ENCODE data around the gene PRDX1. TPM values are rescaled to one million over a fixed set of nuclear protein-coding genes. Genes with fewer than 3 reads are reported as not detected.
"Not testable (repeated sequence)": the region's sequence is repeated elsewhere in the genome, so short reads cannot be mapped to it uniquely, and the experiment has no call there.

Gene PRDX1
- total and polyA plus RNA-seq, 7 experiments from 2014 or later: 28.8 to 369 (median 101) TPM

GRCh38 chr1:45488666-45489377, 32.9 kb downstream of the PRDX1 start:
- no peaks in the 10 kb centered on the region for H3K9me3 ChIP-seq (ENCODE audit: control insufficient read depth in 2 of 3, low read length in 3 of 3)
- CTCF ChIA-PET: interaction anchor here (1.0 kb wide), 1 partner anchor 130 kb away, joined by 3 read pairs; no protein-coding TSS in a partner anchor
- peak overlapping the region in 5 of 10 donors; percentile 7 to 42 (median 9) for H3K4me3 Mint-ChIP-seq
- H3K27me3 Mint-ChIP-seq: peaks cover 0 to 4% (median 0%) of the 10 kb centered on the region in 5 donors
- POLR2A ChIA-PET: interaction anchor here (3.1 to 5.5 kb wide), 3 partner anchors 12 to 185 kb away, joined by 13 to 45 read pairs (median 37); partner anchors contain the start of genes CCDC163, MMACHC, MUTYH and TOE1
- DNase-seq (no peak), ATAC-seq (no peak)
- no peak overlapping the region for H3K4me3 ChIP-seq (ENCODE audit: low read length)
- H3K4me1 ChIP-seq (ENCODE audit: control insufficient read depth in 2 of 2, insufficient read depth in 2 of 2, low read length in 2 of 2): peaks cover 9% of the 10 kb centered on the region in 2 donors
- no peaks in the 10 kb centered on the region for H3K27me3 ChIP-seq (ENCODE audit: control insufficient read depth in 2 of 2, insufficient read depth in 2 of 2, low read length in 2 of 2)
- peaks cover 0 to 4% (median 0%) of the 10 kb centered on the region in 5 donors for H3K36me3 Mint-ChIP-seq
- H3K9me3 Mint-ChIP-seq: no peaks in the 10 kb centered on the region
- no peaks in the 10 kb centered on the region for H3K36me3 ChIP-seq (ENCODE audit: control insufficient read depth in 2 of 3, insufficient read depth in 3 of 3, low read length in 3 of 3)
- peaks cover 5 to 15% (median 10%) of the 10 kb centered on the region in 7 donors for H3K4me1 Mint-ChIP-seq
- H3K27ac Mint-ChIP-seq: peak overlapping the region in 3 of 9 donors; percentile 13 to 42 (median 26)
- intact Hi-C loops (cut with micrococcal nuclease): no loop called here
- no peak overlapping the region for H3K27ac ChIP-seq (ENCODE audit: low read depth, low read length)

GRCh38 chr1:45485949-45486348, 35.7 kb downstream of the PRDX1 start:
- H3K27me3 Mint-ChIP-seq: peaks cover 0 to 4% (median 0%) of the 10 kb centered on the region in 5 donors
- H3K27ac Mint-ChIP-seq: no peak overlapping the region
- ATAC-seq: no peak

GRCh38 chr1:45479039-45479748, 42.5 kb downstream of the PRDX1 start:
- POLR2A ChIA-PET: no interaction called here
- Histone ChIP-seq H3K4me3 (ENCODE audit: low read length) (no peak overlapping the region), H3K9me3 (ENCODE audit: control insufficient read depth in 2 of 3, low read length in 3 of 3) (no peaks in the 10 kb centered on the region), H3K4me1 (ENCODE audit: control insufficient read depth in 2 of 2, insufficient read depth in 2 of 2, low read length in 2 of 2) (no peaks in the 10 kb centered on the region), H3K27me3 (ENCODE audit: control insufficient read depth in 2 of 2, insufficient read depth in 2 of 2, low read length in 2 of 2) (no peaks in the 10 kb centered on the region), H3K36me3 (ENCODE audit: control insufficient read depth in 2 of 3, insufficient read depth in 3 of 3, low read length in 3 of 3) (no peaks in the 10 kb centered on the region), H3K27ac (ENCODE audit: low read depth, low read length) (no peak overlapping the region)
- peaks cover 0 to 5% (median 0%) of the 10 kb centered on the region in 7 donors for H3K4me1 Mint-ChIP-seq
- CTCF ChIA-PET: interaction anchor here (0.8 kb wide), 1 partner anchor 14 kb away, joined by 3 read pairs; no protein-coding TSS in a partner anchor
- H3K36me3 Mint-ChIP-seq: peaks cover 0 to 7% (median 0%) of the 10 kb centered on the region in 5 donors
- no peaks in the 10 kb centered on the region for H3K27me3 Mint-ChIP-seq
- no peak overlapping the region for H3K27ac Mint-ChIP-seq
- no peaks in the 10 kb centered on the region for H3K9me3 Mint-ChIP-seq
- intact Hi-C loops (cut with micrococcal nuclease): no loop called here
- H3K4me3 Mint-ChIP-seq: no peak overlapping the region
- DNase-seq: no peak
- ATAC-seq: no peak

More at GRCh38 chr1:45485949-45486348, 35.7 kb downstream of the PRDX1 start:
- DNase-seq: no peak
- Histone ChIP-seq H3K36me3 (ENCODE audit: control insufficient read depth in 2 of 3, insufficient read depth in 3 of 3, low read length in 3 of 3) (no peaks in the 10 kb centered on the region), H3K4me3 (ENCODE audit: low read length) (no peak overlapping the region), H3K27me3 (ENCODE audit: control insufficient read depth in 2 of 2, insufficient read depth in 2 of 2, low read length in 2 of 2) (no peaks in the 10 kb centered on the region), H3K9me3 (ENCODE audit: control insufficient read depth in 2 of 3, low read length in 3 of 3) (no peaks in the 10 kb centered on the region), H3K4me1 (ENCODE audit: control insufficient read depth in 2 of 2, insufficient read depth in 2 of 2, low read length in 2 of 2) (peaks cover 9% of the 10 kb centered on the region in 2 donors), H3K27ac (ENCODE audit: low read depth, low read length) (no peak overlapping the region)
- intact Hi-C loops (cut with micrococcal nuclease): no loop called here
- ChIA-PET POLR2A (no interaction called here), CTCF (no interaction called here)
- Mint-ChIP-seq H3K4me1 (peaks cover 5 to 10% (median 6%) of the 10 kb centered on the region in 7 donors), H3K36me3 (peaks cover 0 to 4% (median 0%) of the 10 kb centered on the region in 5 donors), H3K4me3 (no peak overlapping the region), H3K9me3 (no peaks in the 10 kb centered on the region)

- ChIA-PET CTCF (no interaction called here), POLR2A (no interaction called here)
- Histone ChIP-seq H3K9me3 (ENCODE audit: control insufficient read depth in 2 of 3, low read length in 3 of 3) (no peaks in the 10 kb centered on the region), H3K27ac (ENCODE audit: low read depth, low read length) (no peak overlapping the region), H3K36me3 (ENCODE audit: control insufficient read depth in 2 of 3, insufficient read depth in 3 of 3, low read length in 3 of 3) (no peaks in the 10 kb centered on the region), H3K4me3 (ENCODE audit: low read length) (no peak overlapping the region), H3K27me3 (ENCODE audit: control insufficient read depth in 2 of 2, insufficient read depth in 2 of 2, low read length in 2 of 2) (no peaks in the 10 kb centered on the region), H3K4me1 (ENCODE audit: control insufficient read depth in 2 of 2, insufficient read depth in 2 of 2, low read length in 2 of 2) (no peaks in the 10 kb centered on the region)
- intact Hi-C loops (cut with micrococcal nuclease): no loop called here
- H3K27ac Mint-ChIP-seq: no peak overlapping the region
- peaks cover 0 to 5% (median 0%) of the 10 kb centered on the region in 7 donors for H3K4me1 Mint-ChIP-seq
- DNase-seq (no peak), ATAC-seq (no peak)
- peaks cover 0 to 7% (median 0%) of the 10 kb centered on the region in 5 donors for H3K36me3 Mint-ChIP-seq
- no peaks in the 10 kb centered on the region for H3K27me3 Mint-ChIP-seq
- no peak overlapping the region for H3K4me3 Mint-ChIP-seq
- H3K9me3 Mint-ChIP-seq: no peaks in the 10 kb centered on the region
Measured at GRCh38 chr1:45478121-45478814, 43.4 kb downstream of the PRDX1 start.

GRCh38 chr1:45477646-45478045, 44.0 kb downstream of the PRDX1 start:
- Histone ChIP-seq H3K27me3 (ENCODE audit: control insufficient read depth in 2 of 2, insufficient read depth in 2 of 2, low read length in 2 of 2) (no peaks in the 10 kb centered on the region), H3K27ac (ENCODE audit: low read depth, low read length) (no peak overlapping the region), H3K36me3 (ENCODE audit: control insufficient read depth in 2 of 3, insufficient read depth in 3 of 3, low read length in 3 of 3) (no peaks in the 10 kb centered on the region), H3K4me3 (ENCODE audit: low read length) (no peak overlapping the region), H3K4me1 (ENCODE audit: control insufficient read depth in 2 of 2, insufficient read depth in 2 of 2, low read length in 2 of 2) (no peaks in the 10 kb centered on the region), H3K9me3 (ENCODE audit: control insufficient read depth in 2 of 3, low read length in 3 of 3) (no peaks in the 10 kb centered on the region)
- ATAC-seq (no peak), DNase-seq (no peak)
- H3K27me3 Mint-ChIP-seq: no peaks in the 10 kb centered on the region
- H3K36me3 Mint-ChIP-seq: peaks cover 0 to 7% (median 0%) of the 10 kb centered on the region in 5 donors
- ChIA-PET CTCF (no interaction called here), POLR2A (no interaction called here)
- H3K4me3 Mint-ChIP-seq: no peak overlapping the region
- H3K9me3 Mint-ChIP-seq: no peaks in the 10 kb centered on the region
- peaks cover 0 to 5% (median 0%) of the 10 kb centered on the region in 7 donors for H3K4me1 Mint-ChIP-seq
- intact Hi-C loops (cut with micrococcal nuclease): no loop called here
- H3K27ac Mint-ChIP-seq: no peak overlapping the region

GRCh38 chr1:45474194-45474593, 47.5 kb downstream of the PRDX1 start:
- H3K27ac Mint-ChIP-seq; H3K36me3 Mint-ChIP-seq; H3K36me3 ChIP-seq (ENCODE audit: control insufficient read depth in 2 of 3, insufficient read depth in 3 of 3, low read length in 3 of 3); CTCF ChIA-PET; POLR2A ChIA-PET; H3K4me1 Mint-ChIP-seq; H3K4me3 Mint-ChIP-seq; H3K9me3 Mint-ChIP-seq; H3K4me3 ChIP-seq (ENCODE audit: low read length); DNase-seq; H3K9me3 ChIP-seq (ENCODE audit: control insufficient read depth in 2 of 3, low read length in 3 of 3); H3K27me3 ChIP-seq (ENCODE audit: control insufficient read depth in 2 of 2, insufficient read depth in 2 of 2, low read length in 2 of 2); H3K4me1 ChIP-seq (ENCODE audit: control insufficient read depth in 2 of 2, insufficient read depth in 2 of 2, low read length in 2 of 2); ATAC-seq; H3K27me3 Mint-ChIP-seq; H3K27ac ChIP-seq (ENCODE audit: low read depth, low read length); intact Hi-C loops (cut with micrococcal nuclease): not testable (repeated sequence)

Measured in naive thymus-derived CD4-positive, alpha-beta T cell (primary cell).